BJ (cell line): ENCODE results near the gene GSTA3. TPM values are rescaled to one million over a fixed set of nuclear protein-coding genes. Genes with fewer than 3 reads are reported as not detected.
"Not testable (repeated sequence)": the region's sequence is repeated elsewhere in the genome, so short reads cannot be mapped to it uniquely, and the experiment has no call there.

ENCODE experiments used
- CTCF ChIA-PET: fragments of 350-600 bp; formaldehyde crosslinking; extraction: SDS; loops from one replicate; lab custom pipeline; 2021; ENCODE audit warnings: antibody characterized with exemption, inconsistent platforms; lab: Yijun Ruan, JAX
- POLR2A ChIA-PET: fragments of 300-600 bp; sonication (Branson Sonifier 250); formaldehyde crosslinking; extraction: SDS; loops from one replicate; lab custom pipeline; 2021; ENCODE audit warnings: antibody characterized with exemption; lab: Charles Lee
- DNase-seq: peaks from one replicate; pipeline ENCODE4 v3.0.0-alpha.2; 2011; ENCODE audit warnings: low read depth
- H3K27me3 ChIP-seq: 2 replicates; pipeline ENCODE4 v1.6.0; 2011; ENCODE audit warnings: low read length; ENCODE audit not compliant: control insufficient read depth, insufficient read depth
- H3K36me3 ChIP-seq: 2 replicates; pipeline ENCODE4 v1.5.1; 2011; ENCODE audit warnings: low read length; ENCODE audit not compliant: control insufficient read depth, insufficient read depth
- H3K4me3 ChIP-seq: 2 replicates; pipeline ENCODE4 v1.5.1; 2011; ENCODE audit warnings: low read depth, mild to moderate bottlenecking, control low read depth, low read length
- polyA minus RNA-seq: library from RNA; depleted of rRNA, polyadenylated mRNA; stranded (reverse); fragments of >200 nt; gene quantifications from 2 replicates; pipeline ENCODE4 v1.2.3, GENCODE V29; 2011; rRNA and poly(A)+ RNA removed
- polyA plus RNA-seq: library from polyadenylated mRNA; depleted of rRNA; stranded (reverse); fragments of >200 nt; gene quantifications from 2 replicates; pipeline ENCODE4 v1.2.3, GENCODE V29; 2011; rRNA removed
- TF ChIP-seq, protein P1 (sequence below): IDR thresholded peaks from 2 replicates; pipeline ENCODE4 v1.5.1; 2011; ENCODE audit warnings: low read depth, mild to moderate bottlenecking, control low read depth, inconsistent platforms, low read length, moderate library complexity; ENCODE audit not compliant: insufficient read depth

Gene GSTA3
- not detected in 2 replicates for polyA plus RNA-seq
- polyA minus RNA-seq = not detected in 2 replicates

DNA sequence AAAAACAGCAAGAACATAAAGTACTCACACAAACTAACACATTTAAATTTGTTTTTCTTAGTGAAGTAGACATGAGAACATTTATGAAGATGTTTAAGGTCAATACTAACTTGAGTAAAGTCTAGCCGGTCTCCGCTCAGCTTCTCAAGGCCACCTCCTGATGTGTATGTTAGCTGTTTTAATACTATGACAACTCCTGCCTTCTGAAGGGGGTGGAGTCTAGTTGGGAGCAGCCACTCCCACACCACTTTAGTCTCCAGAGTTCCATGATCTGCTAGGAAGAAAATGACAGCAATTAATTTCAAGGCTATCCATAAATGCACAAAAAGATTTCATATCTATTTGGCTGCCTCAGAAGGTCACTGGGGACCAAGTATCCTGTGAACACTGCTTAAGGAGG is at the start of gene GSTA3:
Gene GSTA3 (minus strand): TSS at position 168 of the 400 bp plus-strand sequence. CDS start 3,864 bp downstream, outside the sequence.
- TF ChIP-seq, protein P1, sequence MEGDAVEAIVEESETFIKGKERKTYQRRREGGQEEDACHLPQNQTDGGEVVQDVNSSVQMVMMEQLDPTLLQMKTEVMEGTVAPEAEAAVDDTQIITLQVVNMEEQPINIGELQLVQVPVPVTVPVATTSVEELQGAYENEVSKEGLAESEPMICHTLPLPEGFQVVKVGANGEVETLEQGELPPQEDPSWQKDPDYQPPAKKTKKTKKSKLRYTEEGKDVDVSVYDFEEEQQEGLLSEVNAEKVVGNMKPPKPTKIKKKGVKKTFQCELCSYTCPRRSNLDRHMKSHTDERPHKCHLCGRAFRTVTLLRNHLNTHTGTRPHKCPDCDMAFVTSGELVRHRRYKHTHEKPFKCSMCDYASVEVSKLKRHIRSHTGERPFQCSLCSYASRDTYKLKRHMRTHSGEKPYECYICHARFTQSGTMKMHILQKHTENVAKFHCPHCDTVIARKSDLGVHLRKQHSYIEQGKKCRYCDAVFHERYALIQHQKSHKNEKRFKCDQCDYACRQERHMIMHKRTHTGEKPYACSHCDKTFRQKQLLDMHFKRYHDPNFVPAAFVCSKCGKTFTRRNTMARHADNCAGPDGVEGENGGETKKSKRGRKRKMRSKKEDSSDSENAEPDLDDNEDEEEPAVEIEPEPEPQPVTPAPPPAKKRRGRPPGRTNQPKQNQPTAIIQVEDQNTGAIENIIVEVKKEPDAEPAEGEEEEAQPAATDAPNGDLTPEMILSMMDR = no peak
- H3K27me3 ChIP-seq = no peaks in the 10 kb centered on the region
- no peak for DNase-seq
- ChIA-PET POLR2A (no interaction called here), CTCF (interaction anchor here (1.0 to 1.1 kb wide), 2 partner anchors 14 to 67 kb away, joined by 3 to 4 read pairs; no protein-coding TSS in a partner anchor)
- H3K4me3 ChIP-seq = no peak within 1 kb of the TSS
- H3K36me3 ChIP-seq = no peaks in the 10 kb centered on the region

DNA sequence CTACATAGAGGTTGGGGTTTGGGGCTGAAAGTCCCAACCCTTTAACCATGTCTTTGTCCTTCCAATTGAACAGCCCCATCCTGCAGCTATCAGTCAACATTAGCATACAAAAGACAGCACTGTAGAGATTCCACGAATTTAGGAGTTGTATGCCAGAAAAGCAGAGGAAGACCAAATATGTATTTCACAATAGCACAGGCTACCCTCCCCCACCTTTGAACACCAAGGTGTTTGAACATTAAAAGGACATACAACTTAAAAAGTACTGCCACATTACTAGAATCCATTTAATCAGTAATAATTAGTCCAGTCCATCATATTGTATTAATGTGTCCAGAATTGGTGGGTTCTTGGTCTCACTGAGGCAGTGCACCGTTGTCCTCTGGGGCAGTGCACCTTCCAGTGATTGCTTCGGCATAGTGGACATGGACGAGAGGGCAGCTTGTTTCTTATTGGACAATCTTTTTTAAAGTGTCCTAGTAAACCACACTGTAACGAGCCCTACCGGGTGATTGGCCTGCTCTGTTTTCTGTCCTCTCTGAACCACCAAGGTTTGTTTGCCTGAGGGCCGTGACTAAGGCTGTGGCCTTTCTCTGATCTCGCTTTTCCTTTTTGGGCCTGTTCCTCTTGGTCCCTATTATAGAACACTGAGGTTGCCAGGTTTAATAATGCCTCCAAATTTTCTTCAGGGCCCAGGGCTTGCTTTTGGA is 49.2 kb upstream of the GSTA3 start:
- CTCF ChIA-PET = interaction anchor here (0.9 kb wide), 1 partner anchor 77 kb away, joined by 3 read pairs; no protein-coding TSS in a partner anchor
- TF ChIP-seq, protein P1 = no peak
- DNase-seq = no peak
- no peak overlapping the region for H3K4me3 ChIP-seq
- no peaks in the 10 kb centered on the region for H3K36me3 ChIP-seq
- no peaks in the 10 kb centered on the region; the same call in 1 of the 2 replicates for H3K27me3 ChIP-seq
- POLR2A ChIA-PET = no interaction called here

DNA sequence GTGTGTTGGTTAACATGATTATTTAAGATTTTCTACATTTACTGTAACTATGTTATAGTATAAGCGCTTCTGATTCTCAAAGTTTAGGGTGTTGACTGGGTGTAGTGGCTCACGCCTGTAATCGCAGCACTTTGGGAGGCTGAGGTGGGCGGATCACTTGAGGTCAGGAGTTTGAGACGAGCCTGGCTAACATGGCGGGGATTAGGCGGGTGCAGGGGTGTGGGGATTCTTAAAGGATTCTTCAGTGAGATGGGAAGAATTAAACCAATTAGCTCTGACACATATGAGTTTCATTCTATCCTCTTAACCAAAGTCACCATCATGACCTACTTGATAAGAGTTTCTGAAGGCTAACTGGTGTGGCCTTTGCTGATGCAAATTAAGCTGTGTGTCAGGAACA is 46.4 kb upstream of the GSTA3 start:
- ChIA-PET POLR2A (no interaction called here), CTCF (no interaction called here)
- Histone ChIP-seq H3K27me3 (no peaks in the 10 kb centered on the region; the same call in 1 of the 2 replicates), H3K36me3 (no peaks in the 10 kb centered on the region), H3K4me3 (no peak overlapping the region)
- no peak for DNase-seq
- TF ChIP-seq, protein P1 = no peak

DNA sequence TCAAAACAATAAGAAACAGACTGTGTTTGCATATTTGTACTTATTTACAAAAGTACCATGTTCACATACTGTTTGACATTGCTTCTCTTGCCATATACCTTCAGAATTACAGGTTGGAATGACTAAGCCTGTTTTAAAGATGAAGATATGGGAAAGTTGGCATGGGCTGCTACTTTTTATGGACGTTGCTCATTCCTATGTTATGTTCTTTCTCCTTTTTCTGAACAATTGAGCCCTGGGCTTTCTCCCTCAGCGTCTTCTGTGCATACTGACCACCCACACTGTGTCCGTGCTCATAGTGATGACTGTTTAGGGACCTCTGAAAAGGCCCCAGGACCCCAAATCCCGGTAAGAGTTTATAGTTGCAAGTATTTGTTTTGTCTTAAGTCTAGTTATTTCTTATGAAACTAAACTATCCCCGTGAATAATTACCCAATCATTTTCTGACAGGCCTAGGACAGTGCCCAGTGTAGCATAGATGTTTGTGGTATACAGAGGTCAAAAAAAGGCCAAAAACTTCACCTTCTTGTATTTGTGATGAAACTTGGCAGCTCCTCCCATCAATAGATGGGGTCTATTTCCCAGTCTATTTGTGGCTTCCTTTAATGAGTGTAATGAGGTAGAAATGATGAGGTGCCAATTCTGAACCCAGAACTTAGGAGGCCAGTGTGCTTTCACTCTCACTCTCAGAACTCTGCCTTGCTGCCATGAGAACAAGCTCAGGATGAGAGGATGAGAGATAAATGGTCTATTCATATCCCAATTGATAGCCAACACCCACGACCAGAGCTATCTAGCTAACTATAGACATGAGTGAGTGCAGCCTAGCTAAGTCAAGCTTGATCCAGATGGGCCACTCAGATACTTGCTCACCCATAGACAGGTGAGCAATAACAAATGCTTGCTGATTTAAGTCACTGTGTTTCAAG is 44.7 kb upstream of the GSTA3 start:
- Histone ChIP-seq H3K27me3 (no peaks in the 10 kb centered on the region; the same call in 1 of the 2 replicates), H3K4me3 (no peak overlapping the region), H3K36me3 (no peaks in the 10 kb centered on the region)
- POLR2A ChIA-PET = no interaction called here
- no peak for DNase-seq
- TF ChIP-seq, protein P1 = no peak
- CTCF ChIA-PET = interaction anchor here (0.5 to 1.2 kb wide), 2 partner anchors 14 to 25 kb away, joined by 3 read pairs; no protein-coding TSS in a partner anchor

DNA sequence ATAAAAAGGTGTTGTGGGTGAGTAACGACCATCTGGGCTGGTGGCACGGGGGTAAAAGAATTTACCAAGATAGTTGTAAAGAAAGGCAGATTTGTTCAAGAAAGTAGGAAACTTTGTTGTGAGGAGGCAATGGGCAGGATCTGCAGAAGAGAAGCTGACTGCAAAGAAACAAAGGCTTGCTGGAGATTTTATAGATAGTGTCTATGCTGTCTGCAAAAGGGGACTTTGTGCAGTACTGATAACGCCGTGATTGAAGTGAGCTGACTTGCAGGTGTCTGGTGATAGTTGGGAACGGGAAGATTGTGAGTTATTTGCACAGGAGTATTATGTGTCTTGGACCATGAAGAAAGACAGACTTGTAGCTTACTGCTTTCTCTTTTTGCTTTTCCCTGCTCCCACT is 36.8 kb upstream of the GSTA3 start:
- CTCF ChIA-PET = no interaction called here

DNA sequence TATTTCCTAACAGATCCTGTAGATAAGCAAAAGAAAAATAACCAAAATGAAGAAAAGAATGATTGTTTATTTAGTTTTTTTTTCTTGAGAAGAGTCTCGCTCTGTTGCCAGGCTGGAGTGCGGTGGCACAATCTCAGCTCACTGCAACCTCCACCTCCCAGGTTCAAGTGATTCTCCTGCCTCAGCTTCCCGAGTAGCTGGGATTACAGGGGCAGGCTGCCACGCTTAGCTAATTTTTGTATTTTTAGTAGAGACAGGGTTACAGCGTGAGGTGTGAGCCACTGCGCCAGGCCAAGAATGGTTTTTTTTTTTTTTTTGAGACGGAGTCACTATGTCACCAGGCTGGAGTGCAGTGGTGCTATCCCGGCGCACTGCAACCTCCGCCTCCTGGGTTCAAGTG is 33.3 kb upstream of the GSTA3 start:
- DNase-seq, H3K4me3 ChIP-seq, H3K27me3 ChIP-seq, H3K36me3 ChIP-seq, POLR2A ChIA-PET: not testable (repeated sequence)
- CTCF ChIA-PET = interaction anchor here (0.7 kb wide), 1 partner anchor 19 kb away, joined by 3 read pairs; no protein-coding TSS in a partner anchor

More for the DNA sequence above, 36.8 kb upstream of the GSTA3 start:
- Histone ChIP-seq H3K4me3 (no peak overlapping the region), H3K36me3 (no peaks in the 10 kb centered on the region), H3K27me3 (peaks cover 3% of the 10 kb centered on the region; the same call in 1 of the 2 replicates)
- no peak for DNase-seq
- TF ChIP-seq, protein P1 = no peak
- POLR2A ChIA-PET = no interaction called here
